ENCODE measurements around the gene FAM50B. TPM values are rescaled to one million over a fixed set of nuclear protein-coding genes. Genes with fewer than 3 reads are reported as not detected.

FAM50B gene
- total RNA-seq, 1 experiment from 2014 or later: 4.0 TPM

GRCh38 chr6:3831761-3832530 is 17.2 kb upstream of the FAM50B start:
- H3K27me3 ChIP-seq (ENCODE audit: control insufficient read depth, insufficient read depth, low read length): no peaks in the 10 kb centered on the region

GRCh38 chr6:3835055-3835731 is 14.0 kb upstream of the FAM50B start:
- H3K36me3 ChIP-seq (replicated peaks; ENCODE audit: control insufficient read depth, insufficient read depth, low read length): no peaks in the 10 kb centered on the region
- no peak overlapping the region for H3K4me3 ChIP-seq (ENCODE audit: insufficient read depth, low read depth, low read length)
- DNase-seq: peak; percentile 13

More at GRCh38 chr6:3831761-3832530, 17.2 kb upstream of the FAM50B start:
- DNase-seq: no peak
- Histone ChIP-seq H3K4me3 (ENCODE audit: insufficient read depth, low read depth, low read length) (no peak overlapping the region), H3K36me3 (replicated peaks; ENCODE audit: control insufficient read depth, insufficient read depth, low read length) (no peaks in the 10 kb centered on the region)

GRCh38 chr6:3835785-3836184 is 13.4 kb upstream of the FAM50B start:
- Histone ChIP-seq H3K36me3 (replicated peaks; ENCODE audit: control insufficient read depth, insufficient read depth, low read length) (no peaks in the 10 kb centered on the region), H3K27me3 (ENCODE audit: control insufficient read depth, insufficient read depth, low read length) (no peaks in the 10 kb centered on the region), H3K4me3 (ENCODE audit: insufficient read depth, low read depth, low read length) (no peak overlapping the region)
- DNase-seq: no peak

More at GRCh38 chr6:3835055-3835731, 14.0 kb upstream of the FAM50B start:
- H3K27me3 ChIP-seq (ENCODE audit: control insufficient read depth, insufficient read depth, low read length): no peaks in the 10 kb centered on the region

GRCh38 chr6:3836566-3836965 is 12.6 kb upstream of the FAM50B start:
- Histone ChIP-seq H3K4me3 (ENCODE audit: insufficient read depth, low read depth, low read length) (no peak overlapping the region), H3K27me3 (ENCODE audit: control insufficient read depth, insufficient read depth, low read length) (no peaks in the 10 kb centered on the region), H3K36me3 (replicated peaks; ENCODE audit: control insufficient read depth, insufficient read depth, low read length) (no peaks in the 10 kb centered on the region)
- DNase-seq: no peak

GRCh38 chr6:3837781-3838180 is 11.4 kb upstream of the FAM50B start:
- Histone ChIP-seq H3K27me3 (ENCODE audit: control insufficient read depth, insufficient read depth, low read length) (no peaks in the 10 kb centered on the region), H3K4me3 (ENCODE audit: insufficient read depth, low read depth, low read length) (no peak overlapping the region), H3K36me3 (replicated peaks; ENCODE audit: control insufficient read depth, insufficient read depth, low read length) (no peaks in the 10 kb centered on the region)
- no peak for DNase-seq

- Histone ChIP-seq H3K4me3 (ENCODE audit: insufficient read depth, low read depth, low read length) (no peak overlapping the region), H3K27me3 (ENCODE audit: control insufficient read depth, insufficient read depth, low read length) (no peaks in the 10 kb centered on the region), H3K36me3 (replicated peaks; ENCODE audit: control insufficient read depth, insufficient read depth, low read length) (no peaks in the 10 kb centered on the region)
- peak; percentile 6 for DNase-seq
Observed at GRCh38 chr6:3838992-3839867, 9.9 kb upstream of the FAM50B start.

GRCh38 chr6:3841066-3841454 is 8.1 kb upstream of the FAM50B start:
- no peak overlapping the region for H3K4me3 ChIP-seq (ENCODE audit: insufficient read depth, low read depth, low read length)
- peak; percentile 1 for DNase-seq

GRCh38 chr6:3841711-3842565 is 7.2 kb upstream of the FAM50B start:
- Histone ChIP-seq H3K4me3 (ENCODE audit: insufficient read depth, low read depth, low read length) (no peak overlapping the region), H3K36me3 (replicated peaks; ENCODE audit: control insufficient read depth, insufficient read depth, low read length) (no peaks in the 10 kb centered on the region), H3K27me3 (ENCODE audit: control insufficient read depth, insufficient read depth, low read length) (no peaks in the 10 kb centered on the region)
- DNase-seq: peak; percentile 0

More at GRCh38 chr6:3841066-3841454, 8.1 kb upstream of the FAM50B start:
- no peaks in the 10 kb centered on the region for H3K27me3 ChIP-seq (ENCODE audit: control insufficient read depth, insufficient read depth, low read length)
- H3K36me3 ChIP-seq (replicated peaks; ENCODE audit: control insufficient read depth, insufficient read depth, low read length): no peaks in the 10 kb centered on the region

- no peaks in the 10 kb centered on the region for H3K36me3 ChIP-seq (replicated peaks; ENCODE audit: control insufficient read depth, insufficient read depth, low read length)
Observed at GRCh38 chr6:3843379-3844096, 5.6 kb upstream of the FAM50B start.

GRCh38 chr6:3844097-3844463 is 5.1 kb upstream of the FAM50B start:
- DNase-seq: no peak
- H3K27me3 ChIP-seq (ENCODE audit: control insufficient read depth, insufficient read depth, low read length): no peaks in the 10 kb centered on the region
- H3K4me3 ChIP-seq (ENCODE audit: insufficient read depth, low read depth, low read length): no peak overlapping the region
- no peaks in the 10 kb centered on the region for H3K36me3 ChIP-seq (replicated peaks; ENCODE audit: control insufficient read depth, insufficient read depth, low read length)

More at GRCh38 chr6:3843379-3844096, 5.6 kb upstream of the FAM50B start:
- DNase-seq: no peak
- Histone ChIP-seq H3K27me3 (ENCODE audit: control insufficient read depth, insufficient read depth, low read length) (no peaks in the 10 kb centered on the region), H3K4me3 (ENCODE audit: insufficient read depth, low read depth, low read length) (no peak overlapping the region)

GRCh38 chr6:3847521-3847920 is 1.7 kb upstream of the FAM50B start:
- DNase-seq: no peak
- H3K27me3 ChIP-seq (ENCODE audit: control insufficient read depth, insufficient read depth, low read length): peaks cover 11% of the 10 kb centered on the region; the same call in 1 of the 2 replicates
- no peaks in the 10 kb centered on the region for H3K36me3 ChIP-seq (replicated peaks; ENCODE audit: control insufficient read depth, insufficient read depth, low read length)
- H3K4me3 ChIP-seq (ENCODE audit: insufficient read depth, low read depth, low read length): no peak overlapping the region

GRCh38 chr6:3848380-3848779 is 793 bp upstream of the FAM50B start:
- Histone ChIP-seq H3K4me3 (ENCODE audit: insufficient read depth, low read depth, low read length) (peak overlapping the region; percentile 71), H3K27me3 (ENCODE audit: control insufficient read depth, insufficient read depth, low read length) (peaks cover 11% of the 10 kb centered on the region; the same call in 1 of the 2 replicates), H3K36me3 (replicated peaks; ENCODE audit: control insufficient read depth, insufficient read depth, low read length) (no peaks in the 10 kb centered on the region)
- DNase-seq: no peak

- Histone ChIP-seq H3K4me3 (ENCODE audit: insufficient read depth, low read depth, low read length) (peak overlapping the region; percentile 66), H3K36me3 (replicated peaks; ENCODE audit: control insufficient read depth, insufficient read depth, low read length) (no peaks in the 10 kb centered on the region), H3K27me3 (ENCODE audit: control insufficient read depth, insufficient read depth, low read length) (peaks cover 11% of the 10 kb centered on the region; the same call in 1 of the 2 replicates)
- no peak for DNase-seq
Observed at GRCh38 chr6:3849681-3850450, 693 bp downstream of the FAM50B start.
